Measurements from ENCODE around the gene POTEC.
"Not testable (repeated sequence)": the region's sequence is repeated elsewhere in the genome, so short reads cannot be mapped to it uniquely, and the experiment has no call there.

POTEC gene

DNA sequence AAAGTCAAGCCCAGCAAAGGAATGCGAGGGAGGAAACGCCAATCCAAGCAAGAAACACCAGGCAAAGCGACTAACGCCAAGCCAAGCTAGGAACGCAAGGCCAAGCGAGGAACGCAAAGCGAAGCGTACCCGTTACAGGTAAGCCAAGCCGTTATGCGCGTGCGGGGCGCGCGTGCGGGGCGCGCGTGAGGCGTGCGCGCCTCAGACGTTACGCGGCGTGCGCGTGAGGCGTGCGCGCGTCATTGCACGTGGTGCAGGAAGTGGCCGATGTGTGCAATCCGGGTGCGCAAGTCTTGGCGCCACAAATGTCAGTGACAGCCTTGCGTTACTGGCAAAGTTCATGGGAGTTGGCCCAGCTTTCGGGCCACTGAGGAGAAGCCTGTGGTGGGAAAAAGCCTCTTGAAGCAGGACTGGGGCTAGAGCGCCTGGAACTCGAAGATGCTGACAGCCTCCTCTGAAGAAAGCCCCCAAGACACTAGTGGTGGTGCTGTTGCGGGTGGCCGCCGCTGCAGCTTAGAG is at the start of gene POTEC:
Gene POTEC (minus strand): TSS at position 155 of the 519 bp plus-strand sequence. CDS start 454 bp downstream, outside the sequence.
- not testable (repeated sequence) for DNase-seq

DNA sequence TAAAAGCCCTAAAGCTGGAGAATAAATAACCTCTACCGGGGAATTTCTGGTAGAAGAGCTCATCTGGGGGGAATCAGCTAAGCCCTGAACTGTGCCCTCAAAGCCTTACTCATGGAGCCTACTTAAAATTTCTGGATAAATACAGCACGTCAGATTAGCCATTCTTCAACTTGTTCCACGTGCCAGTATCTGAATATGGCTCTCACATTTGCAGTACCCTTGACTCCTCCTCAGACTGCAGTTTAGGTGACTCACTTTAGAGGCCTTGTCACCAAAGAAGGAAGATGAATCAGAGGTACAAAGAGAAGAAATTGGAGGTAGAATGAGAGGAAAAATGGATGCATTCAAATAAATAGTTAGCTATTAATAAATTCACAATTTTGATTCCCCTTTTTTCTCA is 34.6 kb upstream of the POTEC start:
- DNase-seq, result no peak

DNA sequence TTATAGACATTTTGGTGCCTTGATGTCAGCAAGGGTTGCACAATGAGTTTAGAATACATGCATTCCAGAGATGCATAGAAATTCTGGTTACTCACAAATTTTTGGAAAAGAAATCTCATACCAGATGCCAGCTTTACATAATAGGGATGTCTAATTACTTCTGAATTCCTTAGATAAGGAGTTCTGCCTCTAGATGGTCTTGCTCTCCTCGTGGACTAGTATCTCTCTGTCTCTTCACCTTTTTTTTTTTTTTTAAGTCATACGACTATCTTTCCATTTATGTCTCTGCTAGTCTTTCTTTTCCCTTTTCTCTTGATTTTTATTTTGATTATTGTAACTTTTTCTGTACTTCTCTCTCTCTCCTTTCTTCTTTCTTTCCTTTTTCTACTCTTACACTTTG is 16.1 kb upstream of the POTEC start:
- DNase-seq, result not testable (repeated sequence)

DNA sequence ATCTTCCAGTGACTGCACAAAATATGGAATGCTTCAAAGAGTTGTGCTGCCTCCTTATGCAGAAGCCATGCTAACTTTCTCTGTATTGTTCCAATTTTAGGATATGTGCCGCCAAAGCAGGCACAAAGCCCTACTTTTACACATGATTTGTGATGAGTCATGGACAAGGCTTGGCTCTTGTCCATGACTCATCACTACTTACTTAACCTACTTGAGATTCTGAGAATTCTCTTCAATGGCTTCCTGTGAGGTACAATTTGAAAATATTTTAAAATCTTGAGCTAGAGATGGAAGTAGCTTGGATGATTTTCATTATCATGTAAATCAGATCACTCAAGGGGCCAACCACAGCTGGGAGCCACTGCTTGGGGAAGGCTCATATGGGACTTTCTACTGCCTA is 11.7 kb downstream of the POTEC start:
- not testable (repeated sequence) for DNase-seq

DNA sequence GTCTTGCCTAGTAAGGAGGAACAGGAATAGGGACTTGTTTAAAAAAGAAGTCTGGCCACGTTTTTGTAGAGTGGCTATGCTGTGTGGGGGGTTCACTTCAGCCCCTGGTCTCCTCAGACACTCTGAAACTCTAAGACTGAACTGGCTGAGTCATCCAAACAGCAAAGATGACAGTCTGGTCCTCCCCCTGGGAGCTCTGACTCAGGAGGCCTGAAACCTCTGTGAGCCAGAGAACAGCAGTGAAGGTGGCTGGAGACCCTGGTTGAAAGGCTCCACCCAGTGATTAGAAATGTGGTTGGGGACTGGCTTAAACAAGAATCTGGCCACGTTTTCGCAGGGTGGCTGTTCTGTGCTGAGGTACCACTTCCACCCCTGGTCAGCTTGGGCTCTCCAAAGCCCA is 32.7 kb downstream of the POTEC start:
- DNase-seq, result not testable (repeated sequence)

DNA sequence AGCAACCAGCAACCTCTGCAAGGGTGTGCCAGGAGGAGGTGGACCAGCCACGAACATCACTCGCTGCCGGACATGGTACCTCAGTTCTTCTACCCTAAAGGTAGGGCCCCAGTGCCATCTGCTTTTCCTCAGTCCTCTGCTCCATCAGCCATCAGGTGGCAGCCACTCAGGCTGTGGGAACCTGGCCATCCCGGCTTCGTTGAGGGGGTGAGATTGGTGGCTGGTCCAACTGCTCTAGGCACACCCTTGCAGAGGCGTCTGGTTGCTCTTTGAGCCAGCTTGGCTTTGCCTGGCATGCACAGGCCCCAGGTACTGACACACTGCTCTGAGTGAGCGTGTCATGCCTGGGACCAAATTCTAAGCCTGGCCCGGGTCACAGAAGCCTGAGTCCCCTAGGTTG is 39.7 kb downstream of the POTEC start:
- DNase-seq, result not testable (repeated sequence)

DNA sequence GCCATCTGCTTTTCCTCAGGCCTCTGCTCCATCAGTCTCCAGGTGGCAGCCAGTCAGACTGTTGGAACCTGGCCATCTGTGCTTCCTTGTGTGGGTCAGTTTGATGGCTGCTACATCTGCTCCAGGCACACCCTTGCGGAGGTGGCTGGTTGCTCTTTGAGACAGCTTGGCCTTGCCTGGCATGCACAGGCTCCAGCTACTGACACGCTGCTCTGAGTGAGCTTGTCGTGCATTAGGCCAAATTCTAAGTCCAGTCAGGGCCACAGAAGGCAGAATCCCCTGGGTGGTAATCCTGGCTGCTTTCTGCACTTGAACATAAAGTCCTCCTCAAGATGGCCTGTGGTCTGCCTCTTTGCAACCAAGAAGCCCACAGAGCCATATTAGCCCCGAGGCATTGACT is 41.5 kb downstream of the POTEC start:
- not testable (repeated sequence) for DNase-seq

DNA sequence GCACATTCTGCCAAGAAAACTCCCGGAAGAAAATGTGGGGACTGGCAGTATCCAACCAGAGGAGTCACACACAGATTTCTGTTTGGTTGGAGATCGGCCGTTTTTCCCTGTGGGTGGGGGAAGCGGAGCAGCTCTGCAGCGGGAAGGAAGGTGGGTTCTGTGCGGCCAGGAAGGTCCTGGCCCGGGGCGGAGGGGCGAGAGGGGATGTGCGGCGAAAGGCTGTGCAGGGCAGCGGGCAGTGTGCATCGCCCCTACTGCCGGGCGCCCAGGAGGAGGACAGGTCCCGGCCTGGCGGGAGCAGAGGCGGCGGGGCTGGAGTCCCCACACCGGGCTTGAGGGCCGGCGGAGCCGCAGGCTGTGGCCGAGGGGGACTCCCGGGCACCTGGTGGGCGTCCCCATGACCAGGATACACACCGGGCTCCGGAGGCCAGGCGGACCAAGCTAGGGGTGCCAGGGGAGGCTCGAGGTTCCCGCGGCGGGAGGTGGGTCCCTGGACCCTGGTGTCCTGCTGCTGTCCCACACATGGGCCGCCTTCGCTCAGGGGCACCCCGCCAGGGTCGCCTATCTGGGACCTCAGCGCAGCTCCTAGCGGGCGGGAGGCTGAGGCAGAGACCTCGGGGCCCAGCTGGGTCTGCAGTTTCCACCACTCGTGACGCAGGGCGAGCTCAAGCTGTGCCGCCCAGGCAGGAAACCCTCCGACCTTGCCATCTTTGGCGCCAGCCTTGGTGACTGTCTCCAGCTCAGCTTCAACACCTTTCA is 54.0 kb downstream of the POTEC start:
- not testable (repeated sequence) for DNase-seq

DNA sequence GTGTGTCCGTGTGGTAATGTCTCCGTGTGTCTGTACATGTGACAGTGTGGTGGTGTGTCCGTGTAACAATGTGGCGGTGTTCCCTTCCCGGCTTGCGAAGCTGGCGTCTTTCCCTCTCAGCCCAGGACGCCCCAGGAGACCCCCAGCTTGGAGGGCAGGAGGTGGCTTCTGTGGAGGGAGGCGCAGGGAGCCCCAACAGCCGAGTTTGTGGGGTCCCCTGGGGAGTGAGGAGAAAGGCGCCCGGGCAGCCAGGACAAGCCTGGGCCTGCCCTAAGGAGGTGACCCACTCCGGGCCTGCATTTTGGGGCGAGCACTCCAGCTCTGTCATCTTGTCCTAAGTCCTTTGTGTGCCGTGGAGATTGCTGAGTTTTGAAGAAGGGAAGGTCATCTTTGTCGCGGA is 54.6 kb downstream of the POTEC start:
- DNase-seq, result not testable (repeated sequence)

DNA sequence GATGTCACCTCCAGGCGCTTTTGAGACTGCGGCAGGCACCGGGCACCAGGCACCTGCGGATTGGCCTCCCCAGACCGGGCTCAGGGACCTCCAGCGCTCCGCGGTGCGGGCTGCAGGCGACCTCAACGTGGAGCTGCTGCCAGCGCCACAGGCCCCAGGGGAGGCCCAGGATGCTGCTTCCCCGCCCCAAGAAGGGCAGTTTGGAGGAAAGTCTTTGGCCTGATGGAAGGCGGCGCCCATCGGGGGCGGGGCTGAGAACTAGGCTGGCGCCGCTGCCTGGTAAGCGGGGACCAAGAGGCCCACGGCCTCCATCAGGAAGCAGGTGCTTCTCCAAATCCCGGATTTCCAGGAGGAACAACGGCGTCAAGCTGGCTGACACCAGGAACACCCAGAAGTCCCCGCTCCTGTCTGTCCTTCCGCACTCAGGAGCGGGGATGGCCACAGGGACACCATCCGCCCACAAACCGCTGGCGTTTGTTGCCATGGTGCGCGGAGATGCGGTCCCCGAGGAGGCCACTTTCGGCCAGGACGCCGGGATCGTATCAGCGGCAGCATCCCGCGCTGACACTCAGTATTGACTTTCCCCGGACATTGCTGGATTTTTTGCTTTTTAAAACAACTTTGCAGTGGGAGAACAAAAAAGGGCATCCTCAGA is 56.3 kb downstream of the POTEC start:
- DNase-seq, result not testable (repeated sequence)

DNA sequence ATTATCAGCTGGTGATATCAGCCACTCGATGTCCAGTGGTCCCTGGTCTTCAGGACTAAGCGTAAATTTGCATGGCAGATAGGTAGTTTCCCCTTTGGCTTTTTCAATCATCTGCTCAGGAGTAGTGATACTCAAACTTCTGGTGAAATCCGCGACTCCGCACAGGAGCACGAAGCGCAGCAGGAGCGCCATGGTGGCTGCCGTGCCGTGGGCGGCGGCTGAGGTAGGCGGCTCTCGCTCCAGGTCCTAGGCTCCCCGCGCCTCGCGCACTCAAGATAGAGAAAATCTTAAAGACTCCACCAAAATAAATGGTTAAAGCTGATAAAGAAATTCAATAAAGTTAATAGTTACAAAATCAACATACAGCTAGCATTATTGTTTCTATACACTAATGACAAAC is 64.3 kb downstream of the POTEC start:
- DNase-seq, result not testable (repeated sequence)

DNA sequence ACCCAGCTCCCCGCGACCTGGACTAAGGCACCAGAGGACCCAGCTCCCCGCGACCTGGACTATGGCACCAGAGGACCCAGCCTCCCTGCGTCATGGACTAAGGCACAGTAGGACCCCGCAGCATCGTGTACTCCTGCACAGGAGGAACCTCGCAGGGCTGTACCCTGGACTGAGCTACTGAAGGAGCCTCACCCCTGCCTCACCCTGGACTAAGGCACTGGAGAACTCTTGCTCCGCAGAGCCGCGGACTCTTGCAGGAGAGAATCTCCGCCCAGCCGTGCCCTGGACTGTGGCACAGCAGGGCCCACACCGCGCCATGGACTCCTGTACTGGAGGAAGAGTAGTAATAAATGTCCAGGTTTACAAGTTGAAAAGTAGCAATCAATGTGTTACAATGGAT is 67.9 kb downstream of the POTEC start:
- not testable (repeated sequence) for DNase-seq

DNA sequence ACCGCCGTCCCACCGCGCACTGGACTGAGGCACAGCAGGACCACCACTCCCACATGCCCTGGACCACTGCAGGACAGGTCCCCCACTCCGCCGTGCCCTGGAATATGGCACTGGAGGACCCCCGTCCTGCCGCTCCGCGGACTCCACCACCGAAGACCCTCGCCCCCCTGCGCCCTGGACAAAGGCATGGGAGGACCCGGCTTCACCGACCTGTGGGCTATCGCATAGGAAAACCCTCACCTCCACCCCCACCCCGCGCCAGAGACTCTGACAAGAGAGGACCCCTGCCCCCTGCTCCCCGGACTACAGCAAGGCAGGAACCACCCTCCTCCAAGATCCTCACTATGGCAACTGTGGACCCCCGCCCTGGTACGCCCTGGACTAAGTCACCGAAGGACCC is 68.6 kb downstream of the POTEC start:
- not testable (repeated sequence) for DNase-seq

DNA sequence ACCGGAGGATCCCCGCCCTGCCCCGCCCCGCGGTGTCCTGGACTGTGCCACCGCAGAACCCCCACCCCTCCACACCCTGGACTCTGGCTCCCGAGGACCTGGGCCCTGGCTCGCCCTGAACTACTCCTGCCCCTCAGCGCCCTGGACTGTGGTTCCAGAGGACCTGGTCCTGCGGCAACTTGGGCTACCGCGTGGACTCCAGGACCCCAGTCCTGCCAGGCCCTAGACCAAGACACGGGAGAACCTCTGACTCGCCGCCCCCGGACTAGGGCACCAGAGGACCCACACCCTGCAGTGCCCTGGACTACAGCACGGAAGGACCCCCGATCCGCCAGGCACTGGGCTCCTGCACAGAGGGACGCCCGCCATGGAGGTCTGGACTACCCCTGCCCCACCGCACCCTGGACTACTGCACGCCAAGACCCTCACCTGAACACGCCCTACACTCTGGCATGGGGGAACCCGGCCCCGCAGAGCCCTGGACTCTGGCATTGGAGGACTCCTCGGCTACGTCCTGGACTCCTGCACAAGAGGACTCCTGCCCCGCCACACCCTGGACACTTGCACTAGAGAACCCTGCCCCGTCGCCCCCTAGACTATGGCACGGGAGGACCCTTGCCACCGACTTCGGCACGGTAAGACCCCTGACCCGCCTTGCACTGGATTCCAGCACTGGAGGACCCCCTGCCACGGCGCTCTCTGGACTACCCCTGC is 69.2 kb downstream of the POTEC start:
- not testable (repeated sequence) for DNase-seq

DNA sequence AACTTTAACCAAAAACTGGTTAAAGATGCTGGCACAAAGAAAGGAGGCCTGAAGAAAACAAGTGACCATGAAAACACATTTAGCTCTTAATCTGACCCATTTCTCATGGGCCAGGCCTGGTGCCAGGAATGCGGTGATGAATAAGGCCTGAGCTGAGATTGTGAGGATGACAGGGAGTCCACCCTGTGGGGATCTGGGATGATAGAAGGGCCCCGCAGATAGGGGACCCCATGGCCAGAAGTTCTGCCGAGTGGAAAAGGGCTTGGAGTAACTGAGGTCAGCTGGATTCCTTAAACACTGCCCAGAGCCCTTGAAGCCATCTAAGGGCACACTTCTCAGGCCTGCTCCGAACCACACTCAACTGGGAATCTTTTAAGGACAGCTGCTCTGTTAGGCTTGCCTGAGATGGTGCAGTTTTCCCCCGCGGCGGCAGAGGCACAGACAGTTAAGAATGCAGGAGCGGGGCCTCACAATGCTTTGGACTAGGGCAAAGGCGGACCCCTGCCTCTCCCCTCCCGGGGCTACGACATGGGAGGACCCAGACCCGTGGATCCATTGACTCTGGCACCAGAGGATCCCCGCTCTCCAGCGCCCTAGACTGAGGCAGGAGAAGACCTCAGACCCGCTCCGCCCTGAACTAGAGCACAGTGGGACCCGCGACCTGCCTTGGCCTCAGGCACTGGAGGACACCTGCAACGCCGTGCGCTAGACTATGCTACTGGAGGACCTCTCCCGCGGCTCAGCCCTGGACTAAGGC is 70.0 kb downstream of the POTEC start:
- not testable (repeated sequence) for DNase-seq

DNA sequence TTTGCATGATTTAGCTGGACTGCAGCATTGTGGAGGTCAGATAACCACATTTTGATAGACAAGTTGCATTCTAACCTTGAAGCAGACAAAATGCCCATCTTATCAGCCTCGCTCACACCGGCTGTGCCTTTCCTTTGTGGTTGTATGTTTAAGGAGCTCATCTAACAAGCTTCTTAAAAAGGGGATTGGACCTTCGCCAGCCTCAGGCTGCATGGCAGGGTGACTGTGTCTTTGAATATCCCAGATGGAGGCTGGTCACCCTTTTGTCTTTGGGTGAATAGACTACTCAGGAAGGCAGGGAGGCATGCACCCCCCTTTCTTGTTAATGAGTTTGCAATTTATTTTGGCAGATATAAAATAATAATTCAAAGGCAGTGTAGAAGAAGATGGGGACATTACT is 72.1 kb downstream of the POTEC start:
- DNase-seq, result not testable (repeated sequence)

DNA sequence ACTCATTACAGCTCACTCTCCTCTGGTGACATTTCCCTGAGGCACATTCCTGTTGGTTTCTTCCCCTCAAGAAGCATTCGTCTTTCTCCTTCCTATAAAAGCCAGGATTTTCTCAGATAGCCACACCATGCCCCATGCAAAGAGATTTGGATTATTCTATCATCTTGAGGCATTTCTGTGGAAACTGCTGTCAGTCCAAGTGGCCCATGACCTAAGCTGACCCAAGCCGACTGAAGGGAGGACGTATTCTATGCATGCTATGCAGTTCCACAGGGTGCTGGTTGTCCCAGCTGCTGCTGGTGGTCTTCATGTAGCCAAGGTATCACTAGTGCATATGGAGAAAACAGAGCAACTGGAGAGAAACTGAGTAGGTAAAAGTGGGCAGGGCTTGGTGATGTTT is 73.0 kb downstream of the POTEC start:
- DNase-seq, result not testable (repeated sequence)

DNA sequence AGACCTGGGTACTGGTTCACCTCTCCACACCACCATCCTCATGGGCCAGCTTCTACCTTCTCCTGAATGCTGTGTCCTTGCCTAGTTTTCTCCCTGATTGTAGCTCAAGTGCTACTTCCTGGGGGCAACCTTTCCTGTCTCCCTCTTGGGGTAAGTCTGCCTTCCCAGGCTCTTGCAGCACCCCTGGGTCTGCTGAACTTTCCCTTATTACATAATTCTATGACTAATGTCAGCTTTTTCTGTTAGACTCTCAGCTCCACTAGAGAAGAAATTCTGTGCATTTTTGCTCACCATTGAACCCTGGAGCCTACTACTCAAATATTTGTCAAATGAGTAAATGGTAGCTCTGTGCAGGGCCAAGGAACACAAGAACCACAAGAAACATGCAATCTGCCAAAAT is 73.4 kb downstream of the POTEC start:
- not testable (repeated sequence) for DNase-seq

DNA sequence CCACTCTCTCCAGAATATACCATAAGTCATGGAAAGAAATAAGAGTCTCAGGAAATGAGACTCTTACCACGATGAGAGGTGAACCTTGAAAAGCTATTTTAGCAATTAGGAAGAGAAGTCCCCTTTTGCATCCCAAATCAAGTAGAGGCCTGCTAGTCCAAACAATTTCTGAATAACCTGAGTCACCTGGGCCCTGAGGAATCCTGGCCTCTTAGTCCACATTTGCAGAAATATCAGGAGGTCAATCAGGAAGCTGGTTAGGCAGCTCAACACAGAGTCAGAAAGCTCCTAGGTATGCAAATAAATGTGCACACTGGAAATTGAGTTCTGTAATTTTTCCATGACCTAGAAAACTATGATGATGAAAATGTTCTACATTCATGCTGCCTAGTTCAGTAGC is 77.4 kb downstream of the POTEC start:
- not testable (repeated sequence) for DNase-seq

Data from stimulated activated naive CD4-positive, alpha-beta T cell treated with Interleukin-2 at 50 U/mL for 16 hours (primary cell).